ENCODE results near the gene SRRM5. TPM values are rescaled to one million over a fixed set of nuclear protein-coding genes. Genes with fewer than 3 reads are reported as not detected.

The SRRM5 gene, protein sequence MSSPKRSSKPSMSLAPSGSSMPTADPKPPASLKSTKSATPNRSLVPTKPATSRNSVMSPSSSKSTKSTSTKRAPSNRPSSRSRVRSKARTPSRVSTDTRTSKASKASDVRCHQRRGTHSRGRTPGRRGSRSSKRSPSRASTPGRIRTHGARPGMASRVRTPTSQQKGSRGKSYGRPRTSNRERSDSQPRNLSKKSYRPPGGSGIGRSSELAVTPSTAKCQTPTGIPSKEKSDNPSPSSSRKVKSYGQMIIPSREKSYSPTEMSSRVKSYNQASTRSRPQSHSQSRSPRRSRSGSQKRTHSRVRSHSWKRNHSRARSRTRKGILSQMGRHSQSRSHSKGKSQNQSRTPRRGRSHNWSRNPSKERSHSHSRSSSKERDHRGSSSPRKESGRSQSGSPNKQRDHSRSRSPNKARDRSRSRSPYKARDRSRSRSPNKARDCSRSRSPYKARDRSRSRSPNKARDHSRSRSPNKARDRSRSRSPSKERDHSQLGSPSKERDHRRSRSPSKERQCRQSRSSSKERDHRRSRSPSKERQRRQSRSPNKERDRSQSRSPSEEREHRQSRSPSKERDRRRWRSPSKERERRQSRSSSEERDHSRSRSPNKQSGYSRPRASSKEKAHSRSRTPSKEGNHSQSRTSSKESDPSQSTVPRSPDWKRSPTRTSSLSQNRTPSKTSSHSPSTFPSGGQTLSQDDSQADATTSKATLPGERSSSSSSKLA
- polyA plus RNA-seq: not detected

- Mint-ChIP-seq H3K4me3 (peak within 1 kb of the TSS in 1 of 4 donors; percentile 26), H3K27me3 (no peaks in the 10 kb centered on the region), H3K9me3 (no peaks in the 10 kb centered on the region), H3K4me1 (peaks cover 0 to 8% (median 4%) of the 10 kb centered on the region in 3 donors), H3K27ac (peak within 1 kb of the TSS in 2 of 3 donors; percentile 62 to 76), H3K36me3 (peaks cover 8% of the 10 kb centered on the region)
These were observed at the start of gene SRRM5 for GRCh38 chr19:43611788-43612187. Gene SRRM5, plus strand, starts transcription at chr19:43612088. Its CDS starts 34 bp downstream, at chr19:43612122.

- peak overlapping the region; percentile 48 to 92 (median 76) for H3K4me3 Mint-ChIP-seq
- peak overlapping the region; percentile 81 to 97 (median 89) for H3K27ac Mint-ChIP-seq
- H3K27me3 Mint-ChIP-seq: peaks cover 2% of the 10 kb centered on the region
These were observed 49.6 kb upstream of the SRRM5 start for GRCh38 chr19:43562226-43562697.

DNA sequence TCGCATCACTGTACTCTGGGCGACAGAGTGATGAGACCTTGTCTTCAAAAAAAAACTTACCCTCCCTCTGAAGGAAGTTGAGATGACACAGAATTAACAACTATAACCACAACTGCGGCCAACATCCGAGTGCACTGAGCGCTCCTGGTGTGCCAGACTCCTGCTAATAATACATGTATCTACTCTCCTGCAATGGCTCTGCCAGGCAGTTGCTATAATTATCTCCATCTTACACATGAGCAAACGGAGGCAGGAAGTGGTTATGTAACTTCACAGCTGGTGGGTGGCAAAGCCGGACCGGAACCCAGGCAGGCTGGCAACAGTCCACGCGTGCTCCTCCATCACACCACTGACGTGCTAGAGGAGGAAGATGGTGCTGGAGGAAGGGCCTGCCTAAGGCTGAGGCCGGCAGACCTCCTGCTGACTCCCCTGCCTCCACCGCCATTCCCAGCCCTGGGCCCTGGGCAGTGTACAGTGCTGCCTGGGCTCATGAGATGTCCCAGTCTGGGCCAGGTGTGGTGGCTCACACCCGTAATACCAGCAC, 49.1 kb upstream of the SRRM5 start:
- Mint-ChIP-seq H3K27ac (peak overlapping the region; percentile 81 to 97 (median 89)), H3K4me3 (peak overlapping the region; percentile 48 to 92 (median 76)), H3K36me3 (peaks cover 13% of the 10 kb centered on the region), H3K27me3 (peaks cover 2% of the 10 kb centered on the region), H3K9me3 (peaks cover 0 to 1% (median 0%) of the 10 kb centered on the region in 3 donors), H3K4me1 (peaks cover 25 to 38% (median 34%) of the 10 kb centered on the region in 3 donors)

More at GRCh38 chr19:43562226-43562697, 49.6 kb upstream of the SRRM5 start:
- H3K9me3 Mint-ChIP-seq: peaks cover 0 to 1% (median 0%) of the 10 kb centered on the region in 3 donors
- H3K36me3 Mint-ChIP-seq: peaks cover 15% of the 10 kb centered on the region
- H3K4me1 Mint-ChIP-seq: peaks cover 25 to 38% (median 34%) of the 10 kb centered on the region in 3 donors

- Mint-ChIP-seq H3K9me3 (peaks cover 0 to 1% (median 0%) of the 10 kb centered on the region in 3 donors), H3K27me3 (peaks cover 2% of the 10 kb centered on the region), H3K27ac (peak overlapping the region; percentile 81 to 97 (median 89)), H3K4me3 (peak overlapping the region in 2 of 4 donors; percentile 4 to 37), H3K4me1 (peaks cover 25 to 38% (median 32%) of the 10 kb centered on the region in 3 donors), H3K36me3 (peaks cover 11% of the 10 kb centered on the region)
These were observed 48.0 kb upstream of the SRRM5 start for GRCh38 chr19:43563816-43564457.

GRCh38 chr19:43564800-43565199, 47.1 kb upstream of the SRRM5 start:
- Mint-ChIP-seq H3K27ac (peak overlapping the region; percentile 72 to 81 (median 75)), H3K4me3 (peak overlapping the region in 2 of 4 donors; percentile 41 to 81), H3K4me1 (peaks cover 26 to 39% (median 34%) of the 10 kb centered on the region in 3 donors), H3K36me3 (peaks cover 12% of the 10 kb centered on the region), H3K27me3 (peaks cover 2% of the 10 kb centered on the region), H3K9me3 (peaks cover 0 to 1% (median 0%) of the 10 kb centered on the region in 3 donors)

- H3K27me3 Mint-ChIP-seq: no peaks in the 10 kb centered on the region
- peaks cover 0 to 1% (median 0%) of the 10 kb centered on the region in 3 donors for H3K9me3 Mint-ChIP-seq
- peak overlapping the region in 2 of 4 donors; percentile 34 to 55 for H3K4me3 Mint-ChIP-seq
- peaks cover 11 to 24% (median 17%) of the 10 kb centered on the region in 3 donors for H3K4me1 Mint-ChIP-seq
- peak overlapping the region in 2 of 3 donors; percentile 66 to 94 for H3K27ac Mint-ChIP-seq
- peaks cover 3% of the 10 kb centered on the region for H3K36me3 Mint-ChIP-seq
These were observed 42.2 kb upstream of the SRRM5 start for GRCh38 chr19:43569657-43570056.

GRCh38 chr19:43570174-43570791, 41.6 kb upstream of the SRRM5 start:
- no peaks in the 10 kb centered on the region for H3K27me3 Mint-ChIP-seq
- no peaks in the 10 kb centered on the region for H3K9me3 Mint-ChIP-seq
- H3K36me3 Mint-ChIP-seq: peaks cover 3% of the 10 kb centered on the region
- peaks cover 15 to 23% (median 23%) of the 10 kb centered on the region in 3 donors for H3K4me1 Mint-ChIP-seq
- H3K4me3 Mint-ChIP-seq: peak overlapping the region in 3 of 4 donors; percentile 21 to 55 (median 34)
- H3K27ac Mint-ChIP-seq: peak overlapping the region in 2 of 3 donors; percentile 66 to 94

DNA sequence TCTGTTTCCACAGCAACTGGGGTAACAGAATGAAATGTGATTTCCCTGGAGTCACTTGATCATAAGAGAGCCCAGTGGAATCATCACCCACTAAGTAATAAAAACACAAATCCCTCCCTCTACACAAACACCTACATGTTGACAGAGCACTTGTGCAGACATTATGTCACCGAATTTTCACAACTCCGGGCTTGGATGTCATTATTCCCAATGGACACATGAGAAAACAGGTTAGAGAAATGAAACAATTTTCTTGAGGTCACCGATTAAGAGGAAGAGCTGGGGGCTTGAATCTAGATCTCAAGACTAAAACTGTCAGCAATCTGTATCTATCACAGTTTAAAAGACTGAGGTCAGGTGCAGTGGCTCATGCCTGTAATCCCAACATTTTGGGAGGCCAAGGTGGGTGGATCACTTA, 39.7 kb upstream of the SRRM5 start:
- no peaks in the 10 kb centered on the region for H3K27me3 Mint-ChIP-seq
- H3K4me3 Mint-ChIP-seq: peak overlapping the region in 3 of 4 donors; percentile 23 to 60 (median 39)
- peaks cover 14 to 26% (median 22%) of the 10 kb centered on the region in 3 donors for H3K4me1 Mint-ChIP-seq
- H3K27ac Mint-ChIP-seq: peak overlapping the region in 2 of 3 donors; percentile 39 to 53
- peaks cover 3% of the 10 kb centered on the region for H3K36me3 Mint-ChIP-seq
- H3K9me3 Mint-ChIP-seq: no peaks in the 10 kb centered on the region

GRCh38 chr19:43574424-43575155, 37.3 kb upstream of the SRRM5 start:
- H3K36me3 Mint-ChIP-seq: peaks cover 3% of the 10 kb centered on the region
- peaks cover 16 to 25% (median 22%) of the 10 kb centered on the region in 3 donors for H3K4me1 Mint-ChIP-seq
- H3K27me3 Mint-ChIP-seq: peaks cover 3% of the 10 kb centered on the region
- H3K4me3 Mint-ChIP-seq: peak overlapping the region; percentile 93 to 99 (median 98)
- no peaks in the 10 kb centered on the region for H3K9me3 Mint-ChIP-seq
- peak overlapping the region; percentile 97 to 99 (median 97) for H3K27ac Mint-ChIP-seq

DNA sequence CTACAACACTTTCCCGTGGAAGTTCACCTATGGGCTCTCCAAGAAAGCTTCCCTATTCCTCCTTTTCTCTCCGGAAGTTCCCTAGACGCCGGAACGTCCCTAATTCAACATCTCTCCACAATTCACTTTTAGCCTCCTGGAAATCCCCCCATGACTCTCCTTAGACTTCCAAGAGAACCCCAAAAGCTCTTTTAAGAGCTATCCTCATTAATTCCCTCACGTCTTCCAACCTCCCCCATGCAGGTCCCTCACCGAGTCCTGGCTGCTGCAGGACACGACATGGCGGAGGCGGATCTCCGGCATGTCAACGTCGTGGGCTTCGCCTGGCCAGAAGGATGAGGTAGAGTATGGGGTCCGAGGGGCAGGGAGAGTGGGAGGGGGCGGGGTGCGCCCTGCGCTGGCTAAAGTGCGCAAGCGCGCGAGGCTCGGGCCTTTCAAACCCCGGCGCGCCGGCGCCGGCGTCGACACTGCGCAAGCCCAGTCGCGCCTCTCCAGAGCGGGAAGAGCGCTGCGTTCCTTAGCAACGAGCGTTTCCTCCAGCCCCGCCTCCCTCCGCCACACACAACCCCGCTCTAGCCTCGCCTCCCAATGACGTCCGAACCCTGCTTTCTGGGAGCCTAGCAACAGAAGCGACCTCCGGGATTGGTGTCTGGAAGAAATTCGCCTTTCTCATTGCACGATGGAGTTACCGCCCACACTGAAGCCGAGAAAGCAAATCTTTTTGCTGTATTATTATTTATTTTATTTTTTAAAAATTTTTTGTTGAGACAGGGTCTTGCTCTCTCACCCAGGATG, 36.5 kb upstream of the SRRM5 start, which contains the start of the genes PINLYP and XRCC1:
PINLYP (plus strand) TSS at position 646 of the 795 bp plus-strand sequence. CDS start 1,391 bp downstream, outside the sequence.
XRCC1 (minus strand) TSS at position 372 of the 795 bp plus-strand sequence; CDS start at position 303, 69 bp downstream.
- Mint-ChIP-seq H3K4me1 (peaks cover 11 to 18% (median 16%) of the 10 kb centered on the region in 3 donors), H3K9me3 (no peaks in the 10 kb centered on the region)

GRCh38 chr19:43575955-43576878, 35.7 kb upstream of the SRRM5 start:
- H3K9me3 Mint-ChIP-seq: no peaks in the 10 kb centered on the region
- peaks cover 3% of the 10 kb centered on the region for H3K27me3 Mint-ChIP-seq
- H3K36me3 Mint-ChIP-seq: peaks cover 2% of the 10 kb centered on the region
- peak overlapping the region; percentile 60 to 98 (median 96) for H3K4me3 Mint-ChIP-seq
- peak overlapping the region in 2 of 3 donors; percentile 97 to 99 for H3K27ac Mint-ChIP-seq
- H3K4me1 Mint-ChIP-seq: peaks cover 11 to 16% (median 13%) of the 10 kb centered on the region in 3 donors

More for the DNA sequence above, 36.5 kb upstream of the SRRM5 start, which contains the start of the genes PINLYP and XRCC1:
- Mint-ChIP-seq H3K4me3 (peak within 1 kb of the TSS; percentile 93 to 99 (median 98)), H3K27me3 (peaks cover 3% of the 10 kb centered on the region), H3K27ac (peak within 1 kb of the TSS; percentile 97 to 99 (median 97)), H3K36me3 (peaks cover 2% of the 10 kb centered on the region)
